Stimulated activated CD4-positive, alpha-beta T cell treated with anti-CD3 and anti-CD28 coated beads, Interleukin-1b, Interleukin-23, amount 100 ng/mL, for 1 hour (primary cell): ENCODE data around the gene AFP.

Experiments used
- DNase-seq, 2 donors: peaks; one replicate each; pipeline ENCODE4 v3.0.0-alpha.2; 2020; ENCODE audit warnings: low read depth in 2 of 2

The AFP gene

DNA sequence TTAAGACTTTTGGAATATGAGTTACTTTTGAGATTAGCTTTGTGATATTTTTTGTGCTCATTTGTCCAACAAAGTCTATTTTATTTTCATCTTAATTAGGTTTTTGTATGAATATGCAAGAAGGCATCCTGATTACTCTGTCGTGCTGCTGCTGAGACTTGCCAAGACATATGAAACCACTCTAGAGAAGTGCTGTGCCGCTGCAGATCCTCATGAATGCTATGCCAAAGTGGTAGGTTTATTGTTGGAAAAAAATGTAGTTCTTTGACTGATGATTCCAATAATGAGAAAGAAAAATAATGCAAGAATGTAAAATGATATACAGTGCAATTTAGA is 21.1 kb upstream of the AFP start:
- no peak for DNase-seq

DNA sequence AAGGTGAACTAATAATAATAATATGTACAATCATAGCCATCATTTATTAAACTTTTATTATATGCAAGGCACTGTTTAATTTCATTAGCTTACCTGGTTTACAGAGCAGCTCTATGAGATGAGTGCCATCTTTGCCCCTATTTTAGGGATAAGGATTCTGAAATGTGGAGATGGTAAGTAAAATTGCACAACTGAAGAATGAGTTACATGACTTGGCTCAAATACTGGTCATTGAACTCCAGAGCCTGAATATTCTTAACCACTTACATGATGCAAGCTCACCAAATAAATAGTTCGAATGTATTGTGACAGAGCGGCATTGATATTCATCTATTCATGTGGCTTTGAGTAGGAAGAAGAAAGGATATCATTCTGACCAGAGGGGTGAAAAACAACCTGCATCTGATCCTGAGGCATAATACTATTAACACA is 20.2 kb upstream of the AFP start:
- DNase-seq: no peak

DNA sequence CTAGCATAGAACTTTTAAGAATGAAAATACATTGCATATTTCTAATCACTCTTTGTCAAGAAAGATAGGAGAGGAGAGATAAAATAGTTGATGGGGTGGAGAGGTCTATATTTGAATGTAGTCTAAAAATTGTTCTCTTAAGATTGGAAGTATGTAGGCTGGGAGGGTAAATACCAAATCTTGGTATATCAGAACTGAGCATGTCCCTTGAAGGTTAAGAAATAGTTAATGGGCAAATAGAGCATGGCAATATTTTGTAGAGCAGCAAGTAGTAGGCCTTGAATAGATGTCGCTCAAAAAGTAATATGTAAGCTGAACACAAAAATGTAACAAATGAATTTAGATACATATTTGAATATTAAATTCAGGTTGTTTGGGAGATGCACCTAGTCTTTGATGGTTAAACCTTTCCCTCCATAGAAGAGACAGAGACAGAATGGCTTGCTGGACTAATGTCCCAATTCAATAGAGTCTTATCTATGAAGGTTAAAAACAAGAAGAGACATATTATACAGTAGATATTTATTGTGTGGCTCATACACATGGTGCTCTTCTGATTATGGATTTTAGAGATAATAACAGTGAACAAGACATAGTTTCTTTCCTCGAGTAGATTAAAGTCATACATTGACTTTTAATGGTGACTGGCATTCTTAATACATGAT is 19.5 kb upstream of the AFP start:
- no peak for DNase-seq

DNA sequence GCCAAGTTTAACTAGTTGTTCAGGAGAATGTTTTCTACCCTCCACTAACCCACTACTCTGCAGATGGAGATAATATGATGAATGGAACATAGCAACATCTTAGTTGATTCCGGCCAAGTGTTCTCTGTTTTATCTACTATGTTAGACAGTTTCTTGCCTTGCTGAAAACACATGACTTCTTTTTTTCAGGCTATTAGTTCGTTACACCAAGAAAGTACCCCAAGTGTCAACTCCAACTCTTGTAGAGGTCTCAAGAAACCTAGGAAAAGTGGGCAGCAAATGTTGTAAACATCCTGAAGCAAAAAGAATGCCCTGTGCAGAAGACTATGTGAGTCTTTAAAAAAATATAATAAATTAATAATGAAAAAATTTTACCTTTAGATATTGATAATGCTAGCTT is 18.7 kb upstream of the AFP start:
- DNase-seq: no peak

DNA sequence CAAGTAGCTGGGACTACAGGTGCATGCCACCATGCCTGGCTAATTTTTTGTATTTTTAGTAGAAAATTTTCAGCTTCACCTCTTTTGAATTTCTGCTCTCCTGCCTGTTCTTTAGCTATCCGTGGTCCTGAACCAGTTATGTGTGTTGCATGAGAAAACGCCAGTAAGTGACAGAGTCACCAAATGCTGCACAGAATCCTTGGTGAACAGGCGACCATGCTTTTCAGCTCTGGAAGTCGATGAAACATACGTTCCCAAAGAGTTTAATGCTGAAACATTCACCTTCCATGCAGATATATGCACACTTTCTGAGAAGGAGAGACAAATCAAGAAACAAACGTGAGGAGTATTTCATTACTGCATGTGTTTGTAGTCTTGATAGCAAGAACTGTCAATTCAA is 18.0 kb upstream of the AFP start:
- no peak for DNase-seq

DNA sequence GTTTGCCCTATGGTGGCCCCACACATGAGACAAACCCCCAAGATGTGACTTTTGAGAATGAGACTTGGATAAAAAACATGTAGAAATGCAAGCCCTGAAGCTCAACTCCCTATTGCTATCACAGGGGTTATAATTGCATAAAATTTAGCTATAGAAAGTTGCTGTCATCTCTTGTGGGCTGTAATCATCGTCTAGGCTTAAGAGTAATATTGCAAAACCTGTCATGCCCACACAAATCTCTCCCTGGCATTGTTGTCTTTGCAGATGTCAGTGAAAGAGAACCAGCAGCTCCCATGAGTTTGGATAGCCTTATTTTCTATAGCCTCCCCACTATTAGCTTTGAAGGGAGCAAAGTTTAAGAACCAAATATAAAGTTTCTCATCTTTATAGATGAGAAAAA is 17.3 kb upstream of the AFP start:
- DNase-seq: no peak

DNA sequence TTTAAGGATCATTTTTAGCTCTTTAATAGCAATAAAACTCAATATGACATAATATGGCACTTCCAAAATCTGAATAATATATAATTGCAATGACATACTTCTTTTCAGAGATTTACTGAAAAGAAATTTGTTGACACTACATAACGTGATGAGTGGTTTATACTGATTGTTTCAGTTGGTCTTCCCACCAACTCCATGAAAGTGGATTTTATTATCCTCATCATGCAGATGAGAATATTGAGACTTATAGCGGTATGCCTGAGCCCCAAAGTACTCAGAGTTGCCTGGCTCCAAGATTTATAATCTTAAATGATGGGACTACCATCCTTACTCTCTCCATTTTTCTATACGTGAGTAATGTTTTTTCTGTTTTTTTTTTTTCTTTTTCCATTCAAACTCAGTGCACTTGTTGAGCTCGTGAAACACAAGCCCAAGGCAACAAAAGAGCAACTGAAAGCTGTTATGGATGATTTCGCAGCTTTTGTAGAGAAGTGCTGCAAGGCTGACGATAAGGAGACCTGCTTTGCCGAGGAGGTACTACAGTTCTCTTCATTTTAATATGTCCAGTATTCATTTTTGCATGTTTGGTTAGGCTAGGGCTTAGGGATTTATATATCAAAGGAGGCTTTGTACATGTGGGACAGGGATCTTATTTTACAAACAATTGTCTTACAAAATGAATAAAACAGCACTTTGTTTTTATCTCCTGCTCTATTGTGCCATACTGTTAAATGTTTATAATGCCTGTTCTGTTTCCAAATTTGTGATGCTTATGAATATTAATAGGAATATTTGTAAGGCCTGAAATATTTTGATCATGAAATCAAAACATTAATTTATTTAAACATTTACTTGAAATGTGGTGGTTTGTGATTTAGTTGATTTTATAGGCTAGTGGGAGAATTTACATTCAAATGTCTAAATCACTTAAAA is 16.6 kb upstream of the AFP start:
- no peak for DNase-seq

DNA sequence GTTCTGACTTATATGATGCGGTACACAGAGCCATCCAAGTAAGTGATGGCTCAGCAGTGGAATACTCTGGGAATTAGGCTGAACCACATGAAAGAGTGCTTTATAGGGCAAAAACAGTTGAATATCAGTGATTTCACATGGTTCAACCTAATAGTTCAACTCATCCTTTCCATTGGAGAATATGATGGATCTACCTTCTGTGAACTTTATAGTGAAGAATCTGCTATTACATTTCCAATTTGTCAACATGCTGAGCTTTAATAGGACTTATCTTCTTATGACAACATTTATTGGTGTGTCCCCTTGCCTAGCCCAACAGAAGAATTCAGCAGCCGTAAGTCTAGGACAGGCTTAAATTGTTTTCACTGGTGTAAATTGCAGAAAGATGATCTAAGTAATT is 15.4 kb upstream of the AFP start:
- no peak for DNase-seq

DNA sequence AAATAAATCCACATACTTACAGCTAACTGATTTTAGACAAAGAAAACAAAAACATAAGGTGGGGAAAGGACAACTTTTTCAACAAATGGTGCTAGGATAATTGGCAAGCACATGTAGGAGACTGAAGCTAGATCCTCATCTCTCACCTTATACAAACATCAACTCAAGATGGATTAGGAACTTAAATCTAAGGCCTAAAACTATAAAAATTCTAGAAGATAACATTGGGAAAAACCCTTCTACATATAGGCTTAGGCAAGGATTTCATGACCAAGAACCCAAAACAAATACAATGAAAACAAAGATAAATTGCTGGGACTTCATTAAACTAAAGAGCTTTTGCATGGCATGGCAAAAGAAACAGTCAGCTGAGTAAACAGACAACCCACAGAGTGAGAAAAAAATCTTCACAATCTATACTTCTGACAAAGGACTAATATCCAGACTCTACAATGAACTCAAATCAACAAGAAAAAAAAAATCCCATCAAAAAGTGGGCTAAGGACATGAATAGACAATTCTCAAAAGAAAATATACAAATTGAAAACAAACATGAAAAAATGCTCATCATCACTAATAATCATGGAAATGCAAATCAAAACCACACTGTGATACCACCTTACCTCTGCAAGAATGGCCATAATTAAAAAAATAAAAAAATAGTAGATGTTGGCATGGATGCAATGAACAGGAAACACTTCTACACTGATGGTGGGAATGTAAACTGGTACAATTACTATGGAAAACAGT is 14.1 kb upstream of the AFP start:
- no peak for DNase-seq

DNA sequence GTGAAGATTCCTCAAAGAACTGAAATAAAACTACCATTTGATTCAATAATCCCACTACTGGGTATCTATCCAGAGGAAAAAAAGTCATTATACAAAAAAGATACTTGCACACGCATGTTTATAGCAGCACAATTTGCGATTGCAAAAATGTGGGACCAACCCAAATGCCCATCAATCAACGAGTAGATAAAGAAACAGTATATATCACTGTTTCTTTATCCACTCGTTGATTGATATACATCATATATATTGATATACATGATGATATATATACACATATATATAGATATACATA is 13.6 kb upstream of the AFP start:
- DNase-seq: no peak

DNA sequence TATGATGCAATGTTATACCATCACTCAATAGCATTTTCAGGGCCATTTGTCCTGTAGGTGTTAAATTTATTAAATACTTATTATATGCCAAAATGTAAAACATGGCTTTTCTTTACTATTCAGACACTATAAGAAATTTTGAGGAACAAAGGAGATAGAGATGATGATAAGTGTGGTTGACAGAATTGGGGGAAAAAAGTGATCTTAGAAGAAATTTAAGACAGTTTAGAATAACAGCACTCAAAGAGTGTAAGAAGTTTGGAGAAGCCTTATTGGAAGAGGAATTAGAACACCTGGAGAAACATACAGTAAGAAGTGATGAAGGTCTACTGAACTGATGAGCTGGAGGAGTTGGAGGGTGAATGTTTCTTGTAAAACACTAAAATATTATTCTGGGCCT is 12.8 kb upstream of the AFP start:
- DNase-seq: no peak

DNA sequence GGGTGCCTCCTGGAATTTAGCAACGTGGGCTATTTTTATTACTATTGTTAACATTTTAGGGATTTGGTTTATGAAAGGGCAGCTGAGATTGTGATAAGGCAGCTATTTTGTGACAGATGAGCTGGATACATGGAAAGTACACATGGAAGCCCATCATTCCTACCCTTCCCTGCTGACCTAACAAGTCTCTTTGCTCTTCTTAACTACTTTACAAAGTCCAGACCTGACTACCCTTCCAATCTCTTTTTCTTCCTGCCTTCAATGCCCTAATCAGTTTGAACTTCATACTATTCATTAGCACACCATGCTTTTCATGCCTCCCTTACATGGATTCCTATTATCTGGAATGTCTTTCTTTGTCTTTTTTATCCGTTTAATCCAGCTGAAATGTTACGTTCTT is 9.4 kb upstream of the AFP start:
- no peak for DNase-seq

DNA sequence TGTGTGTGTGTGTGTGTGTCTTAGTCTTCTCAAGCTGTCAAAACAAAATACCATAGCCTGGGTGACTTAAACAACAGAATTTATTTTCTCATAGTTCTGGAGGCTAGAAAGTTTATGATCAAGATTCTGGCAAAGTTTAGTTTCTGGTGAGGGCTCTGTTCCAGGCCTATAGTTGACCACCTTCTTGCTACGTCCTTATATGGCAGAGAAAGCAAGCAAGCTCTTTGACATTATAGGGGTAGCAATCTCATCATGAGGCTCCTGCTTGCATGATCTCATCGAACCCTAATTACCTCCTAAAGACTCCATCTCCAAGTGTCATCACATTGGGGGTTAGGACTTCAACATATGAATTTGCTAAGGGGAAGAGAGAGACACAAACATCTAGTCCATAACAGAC is 6.9 kb upstream of the AFP start:
- no peak for DNase-seq

DNA sequence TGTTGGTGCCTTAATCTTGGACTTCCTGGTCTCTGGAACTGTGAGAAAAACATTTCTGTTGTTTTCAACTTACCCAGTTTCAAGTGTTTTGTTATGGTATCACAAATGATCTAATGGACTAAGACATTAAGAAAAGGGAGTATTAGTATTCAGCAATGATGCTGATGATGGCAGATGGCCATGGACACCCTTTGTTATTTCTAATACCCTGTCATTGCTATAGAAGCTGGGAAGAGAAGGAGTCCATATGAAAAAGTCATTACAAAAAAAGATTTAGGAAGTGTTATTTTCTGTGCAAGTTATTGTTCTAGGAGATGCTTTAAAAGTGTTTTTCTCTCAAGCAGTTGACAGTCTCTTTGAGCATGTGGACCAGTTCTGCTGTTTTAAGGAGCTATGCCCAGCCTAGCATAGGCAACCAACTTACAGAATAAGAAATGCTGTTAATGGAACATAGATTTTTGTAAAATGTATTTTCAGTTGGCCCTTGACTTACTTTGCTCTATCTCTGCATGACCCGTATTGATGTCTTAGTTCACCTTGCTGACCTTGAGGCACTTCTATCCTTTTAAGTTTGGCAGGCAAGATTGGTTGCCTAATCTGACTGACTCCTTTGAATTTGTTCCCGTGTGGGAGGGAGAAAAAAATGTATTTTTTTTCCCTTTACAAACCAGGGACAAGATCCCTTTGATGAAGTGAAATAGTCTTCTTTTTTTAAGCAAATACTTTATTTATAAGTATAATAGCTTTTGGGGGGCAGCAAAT is 6.0 kb upstream of the AFP start:
- no peak for DNase-seq

DNA sequence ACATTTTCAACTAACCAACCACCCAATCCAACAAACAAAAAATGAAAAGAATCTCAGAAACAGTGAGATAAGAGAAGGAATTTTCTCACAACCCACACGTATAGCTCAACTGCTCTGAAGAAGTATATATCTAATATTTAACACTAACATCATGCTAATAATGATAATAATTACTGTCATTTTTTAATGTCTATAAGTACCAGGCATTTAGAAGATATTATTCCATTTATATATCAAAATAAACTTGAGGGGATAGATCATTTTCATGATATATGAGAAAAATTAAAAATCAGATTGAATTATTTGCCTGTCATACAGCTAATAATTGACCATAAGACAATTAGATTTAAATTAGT is 4.2 kb upstream of the AFP start:
- no peak for DNase-seq

DNA sequence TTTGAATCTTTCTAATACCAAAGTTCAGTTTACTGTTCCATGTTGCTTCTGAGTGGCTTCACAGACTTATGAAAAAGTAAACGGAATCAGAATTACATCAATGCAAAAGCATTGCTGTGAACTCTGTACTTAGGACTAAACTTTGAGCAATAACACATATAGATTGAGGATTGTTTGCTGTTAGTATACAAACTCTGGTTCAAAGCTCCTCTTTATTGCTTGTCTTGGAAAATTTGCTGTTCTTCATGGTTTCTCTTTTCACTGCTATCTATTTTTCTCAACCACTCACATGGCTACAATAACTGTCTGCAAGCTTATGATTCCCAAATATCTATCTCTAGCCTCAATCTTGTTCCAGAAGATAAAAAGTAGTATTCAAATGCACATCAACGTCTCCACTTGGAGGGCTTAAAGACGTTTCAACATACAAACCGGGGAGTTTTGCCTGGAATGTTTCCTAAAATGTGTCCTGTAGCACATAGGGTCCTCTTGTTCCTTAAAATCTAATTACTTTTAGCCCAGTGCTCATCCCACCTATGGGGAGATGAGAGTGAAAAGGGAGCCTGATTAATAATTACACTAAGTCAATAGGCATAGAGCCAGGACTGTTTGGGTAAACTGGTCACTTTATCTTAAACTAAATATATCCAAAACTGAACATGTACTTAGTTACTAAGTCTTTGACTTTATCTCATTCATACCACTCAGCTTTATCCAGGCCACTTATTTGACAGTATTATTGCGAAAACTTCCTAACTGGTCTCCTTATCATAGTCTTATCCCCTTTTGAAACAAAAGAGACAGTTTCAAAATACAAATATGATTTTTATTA is 3.6 kb upstream of the AFP start:
- no peak for DNase-seq

DNA sequence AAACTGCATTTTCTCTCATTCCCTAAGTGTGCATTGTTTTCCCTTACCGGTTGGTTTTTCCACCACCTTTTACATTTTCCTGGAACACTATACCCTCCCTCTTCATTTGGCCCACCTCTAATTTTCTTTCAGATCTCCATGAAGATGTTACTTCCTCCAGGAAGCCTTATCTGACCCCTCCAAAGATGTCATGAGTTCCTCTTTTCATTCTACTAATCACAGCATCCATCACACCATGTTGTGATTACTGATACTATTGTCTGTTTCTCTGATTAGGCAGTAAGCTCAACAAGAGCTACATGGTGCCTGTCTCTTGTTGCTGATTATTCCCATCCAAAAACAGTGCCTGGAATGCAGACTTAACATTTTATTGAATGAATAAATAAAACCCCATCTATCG is 2.9 kb upstream of the AFP start:
- DNase-seq: no peak

DNA sequence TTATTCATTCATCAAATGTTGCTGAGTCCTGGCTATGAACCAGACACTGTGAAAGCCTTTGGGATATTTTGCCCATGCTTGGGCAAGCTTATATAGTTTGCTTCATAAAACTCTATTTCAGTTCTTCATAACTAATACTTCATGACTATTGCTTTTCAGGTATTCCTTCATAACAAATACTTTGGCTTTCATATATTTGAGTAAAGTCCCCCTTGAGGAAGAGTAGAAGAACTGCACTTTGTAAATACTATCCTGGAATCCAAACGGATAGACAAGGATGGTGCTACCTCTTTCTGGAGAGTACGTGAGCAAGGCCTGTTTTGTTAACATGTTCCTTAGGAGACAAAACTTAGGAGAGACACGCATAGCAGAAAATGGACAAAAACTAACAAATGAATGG is 1.7 kb upstream of the AFP start:
- no peak for DNase-seq

DNA sequence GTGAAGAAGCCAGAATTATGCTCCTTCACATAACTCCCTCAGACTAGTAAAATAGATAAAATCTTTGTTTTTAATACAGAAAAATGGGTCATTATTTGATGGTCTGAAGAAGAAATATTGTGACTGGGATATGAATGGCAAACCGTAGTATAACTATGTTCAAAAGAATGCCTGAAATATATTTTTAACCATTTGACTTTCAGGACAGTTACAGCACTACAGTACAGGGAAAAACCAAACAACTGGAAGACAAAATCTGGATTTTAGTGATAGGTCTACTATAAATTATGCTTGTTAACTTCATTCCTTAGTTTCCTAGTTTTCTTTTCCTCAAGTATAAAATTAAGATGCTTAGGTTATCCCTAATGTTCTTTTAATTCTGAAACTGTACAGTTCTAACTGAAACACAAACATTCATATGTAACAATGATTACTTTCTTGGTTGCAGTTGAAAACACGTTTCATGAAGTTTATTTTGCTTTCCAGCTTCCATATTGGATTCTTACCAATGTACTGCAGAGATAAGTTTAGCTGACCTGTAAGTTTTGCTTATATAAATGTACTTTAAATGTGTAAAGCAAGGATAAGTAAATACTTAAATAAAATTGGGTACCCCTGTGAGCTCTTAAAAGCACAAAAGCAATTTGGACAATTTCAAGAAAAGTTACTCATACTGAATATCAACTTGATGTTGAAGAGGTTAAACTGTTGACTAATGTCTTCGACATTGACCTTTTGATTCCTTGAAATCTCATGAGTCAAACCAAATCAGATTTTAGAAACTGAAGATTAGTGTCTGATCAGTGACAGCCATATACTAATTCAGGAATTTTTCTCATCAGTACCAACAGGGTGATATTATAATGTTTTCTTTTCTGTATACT is 895 bp downstream of the AFP start:
- no peak for DNase-seq

DNA sequence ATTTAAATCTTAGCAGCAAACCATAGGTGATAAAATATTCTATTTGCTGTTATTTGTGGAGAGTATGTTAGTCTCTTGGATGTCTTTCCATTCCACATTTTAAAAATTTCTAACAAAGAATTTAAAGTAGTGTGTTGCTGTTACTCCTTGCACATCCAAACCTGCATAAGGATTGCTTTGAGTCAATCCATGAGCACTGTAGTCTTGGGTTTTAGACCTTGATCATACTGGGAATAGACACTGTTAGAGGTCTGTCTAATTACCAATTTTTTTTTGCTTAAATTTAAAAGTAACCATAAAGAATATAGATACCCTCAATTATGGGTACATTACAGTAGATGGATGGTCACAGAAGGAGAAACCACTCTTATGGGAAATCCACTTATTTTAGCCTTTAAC is 1.5 kb downstream of the AFP start:
- DNase-seq: no peak

DNA sequence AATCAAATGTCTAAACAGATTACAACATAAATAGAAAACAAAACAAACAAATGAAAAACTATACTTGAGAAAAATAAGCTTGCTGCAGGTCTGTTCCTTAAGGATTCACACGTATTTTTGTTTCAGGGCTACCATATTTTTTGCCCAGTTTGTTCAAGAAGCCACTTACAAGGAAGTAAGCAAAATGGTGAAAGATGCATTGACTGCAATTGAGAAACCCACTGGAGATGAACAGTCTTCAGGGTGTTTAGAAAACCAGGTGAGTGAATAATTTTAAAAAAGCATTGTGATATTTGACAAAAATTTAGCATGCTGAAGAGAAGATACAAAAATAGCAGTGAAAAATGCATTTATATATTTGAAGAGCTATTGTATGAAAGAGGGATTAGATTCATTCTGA is 2.0 kb downstream of the AFP start:
- DNase-seq: no peak
